Skeletal muscle cell (primary cell): ENCODE results near the gene ATXN7.

Experiments used
- DNase-seq: peaks from one replicate; pipeline ENCODE4 v3.0.0-alpha.2; 2010; ENCODE audit warnings: low read depth
- H3K4me3 ChIP-seq: 2 replicates; pipeline ENCODE4 v1.5.1; 2011; ENCODE audit warnings: low read depth, mild to moderate bottlenecking, control low read depth, low read length, moderate library complexity

The ATXN7 gene

GRCh38 chr3:63900010-63900409 is 36.3 kb downstream of the ATXN7 start:
- DNase-seq, result no peak
- H3K4me3 ChIP-seq, result no peak overlapping the region

- no peak overlapping the region for H3K4me3 ChIP-seq
- DNase-seq, result no peak
Observed at GRCh38 chr3:63900459-63900858, 36.8 kb downstream of the ATXN7 start.

- DNase-seq, result no peak
- H3K4me3 ChIP-seq, result no peak overlapping the region
Observed at GRCh38 chr3:63905731-63906620, 42.3 kb downstream of the ATXN7 start.

- DNase-seq, result no peak
- no peak overlapping the region for H3K4me3 ChIP-seq
Observed at GRCh38 chr3:63908081-63908736, 44.5 kb downstream of the ATXN7 start.

DNA sequence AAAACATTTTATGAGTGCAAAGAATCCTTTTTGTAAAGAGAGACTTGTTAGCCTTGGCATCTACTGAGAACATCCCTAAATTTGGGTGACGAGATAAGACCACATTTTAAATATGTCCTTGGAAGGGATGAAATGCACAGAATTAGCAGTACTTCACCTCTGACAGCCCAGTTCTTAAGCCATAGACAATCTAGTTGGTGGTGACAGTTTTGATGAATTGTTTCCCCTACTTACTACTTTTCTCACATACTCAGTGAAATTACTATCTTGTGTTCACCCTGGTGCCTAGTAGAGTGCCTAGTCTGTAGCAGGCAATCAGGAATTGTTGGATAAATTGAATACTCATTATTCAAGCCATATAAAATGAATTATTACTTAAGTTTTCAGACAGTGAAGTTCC is 45.1 kb downstream of the ATXN7 start:
- DNase-seq, result no peak
- no peak overlapping the region for H3K4me3 ChIP-seq

DNA sequence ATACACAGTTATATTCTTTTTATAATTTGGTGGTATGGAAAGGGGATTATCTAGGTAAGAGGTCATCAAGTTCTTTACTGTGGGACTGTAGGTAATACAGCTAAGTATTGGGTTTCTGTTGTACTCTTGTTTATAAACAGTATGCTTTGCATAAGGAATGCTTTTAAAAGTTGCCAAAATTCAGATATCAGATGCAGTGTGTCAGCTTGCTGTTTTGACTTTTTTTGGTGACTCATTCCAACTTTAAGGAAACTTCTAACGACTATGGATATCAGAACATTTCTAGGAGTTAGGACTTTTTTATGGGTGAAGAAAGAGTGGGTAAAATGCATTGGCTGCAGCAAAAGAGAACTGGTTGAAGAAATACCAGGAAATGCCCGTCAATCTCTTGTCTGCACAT is 45.8 kb downstream of the ATXN7 start:
- no peak overlapping the region for H3K4me3 ChIP-seq
- DNase-seq, result no peak

- H3K4me3 ChIP-seq, result no peak overlapping the region
- no peak for DNase-seq
Observed at GRCh38 chr3:63910001-63910400, 46.3 kb downstream of the ATXN7 start.

GRCh38 chr3:63910891-63911290 is 47.2 kb downstream of the ATXN7 start:
- peak overlapping the region; percentile 61 for H3K4me3 ChIP-seq
- DNase-seq, result no peak

GRCh38 chr3:63911509-63911872 is 47.8 kb downstream of the ATXN7 start:
- peak overlapping the region; percentile 61 for H3K4me3 ChIP-seq
- DNase-seq, result no peak

DNA sequence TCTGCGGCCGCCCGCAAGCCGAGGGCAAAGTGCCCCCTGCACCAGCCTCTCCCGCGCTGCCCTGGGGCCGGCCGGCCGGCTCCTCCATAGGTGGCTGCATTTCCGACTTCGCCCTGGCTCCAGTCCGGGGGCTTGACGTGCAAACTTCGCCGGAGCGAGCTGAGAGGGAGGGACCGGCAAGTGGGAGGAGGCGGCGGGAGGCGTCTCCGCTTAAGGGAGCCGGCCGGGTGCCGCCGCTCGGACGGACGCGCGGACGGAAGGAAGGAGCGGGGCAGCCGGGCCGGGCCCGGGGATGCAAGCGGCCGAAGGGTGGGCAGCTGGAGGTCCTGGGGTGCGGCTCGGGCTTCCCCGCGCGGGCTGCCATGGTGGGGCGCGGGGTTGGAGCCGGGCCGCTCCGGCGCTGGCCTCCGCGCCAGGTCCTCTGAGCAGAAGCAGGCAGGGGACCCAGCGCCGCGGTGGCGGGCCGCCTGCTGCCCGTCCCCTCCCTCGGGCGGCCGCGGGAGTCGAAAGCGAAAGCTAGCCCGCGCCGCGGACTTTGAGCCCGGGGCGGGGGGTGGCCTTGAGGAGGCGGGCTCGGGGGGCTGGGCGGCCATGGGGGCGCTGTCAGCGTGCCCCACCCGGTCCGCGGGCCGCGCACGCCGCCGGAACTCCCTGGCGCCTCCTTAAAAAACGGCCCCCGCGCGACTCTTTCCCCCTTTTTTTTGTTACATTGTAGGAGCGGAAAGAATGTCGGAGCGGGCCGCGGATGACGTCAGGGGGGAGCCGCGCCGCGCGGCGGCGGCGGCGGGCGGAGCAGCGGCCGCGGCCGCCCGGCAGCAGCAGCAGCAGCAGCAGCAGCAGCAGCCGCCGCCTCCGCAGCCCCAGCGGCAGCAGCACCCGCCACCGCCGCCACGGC is 48.5 kb downstream of the ATXN7 start, which contains the start of gene SCAANT1:
Gene SCAANT1 (minus strand): TSS at position 511 of the 895 bp plus-strand sequence.
- DNase-seq, result peak; percentile 74
- peak within 1 kb of the TSS; percentile 61 for H3K4me3 ChIP-seq

- peak; percentile 25 for DNase-seq
- peak overlapping the region; percentile 61 for H3K4me3 ChIP-seq
Observed at GRCh38 chr3:63912768-63913588, 49.3 kb downstream of the ATXN7 start.

DNA sequence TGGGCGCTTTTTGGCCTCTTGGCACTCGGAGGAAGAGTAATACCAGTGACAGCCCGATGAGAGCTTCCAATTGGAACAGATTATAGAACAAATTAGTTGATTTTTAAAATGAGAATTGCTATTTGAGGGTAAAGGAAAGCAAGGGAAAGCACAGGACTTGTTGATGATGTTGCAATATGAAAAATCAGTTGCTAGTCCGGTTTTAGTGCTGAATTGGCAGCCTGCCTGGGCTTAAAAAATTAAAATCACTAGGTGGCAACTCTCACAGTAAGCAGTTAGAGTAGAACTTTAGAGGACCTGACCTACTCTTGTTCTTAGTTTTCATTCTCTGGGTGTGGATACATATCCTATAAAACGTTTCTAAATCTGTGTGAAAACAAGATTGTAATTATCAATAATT is 50.6 kb downstream of the ATXN7 start:
- H3K4me3 ChIP-seq, result no peak overlapping the region
- DNase-seq, result no peak

DNA sequence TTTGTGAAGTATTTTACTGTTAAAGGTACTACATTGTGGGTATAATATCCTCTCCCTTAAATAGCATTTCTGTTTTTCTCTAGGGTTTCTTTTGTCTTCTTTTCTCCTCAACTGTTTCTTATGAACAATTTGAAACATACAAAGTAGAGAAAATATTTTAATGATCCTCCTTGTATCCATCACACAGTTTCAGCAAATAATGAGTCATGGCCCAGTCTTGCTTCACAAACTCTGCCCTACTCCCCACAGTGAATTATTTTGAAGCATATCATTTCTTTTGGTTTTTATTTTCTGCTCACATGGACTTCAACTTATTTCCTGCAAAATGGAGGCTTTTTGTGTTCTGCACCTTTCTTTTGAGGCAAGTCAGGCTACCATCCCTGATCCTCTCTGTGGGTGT is 54.7 kb downstream of the ATXN7 start:
- H3K4me3 ChIP-seq, result no peak overlapping the region
- DNase-seq, result no peak

GRCh38 chr3:63920001-63920400 is 56.3 kb downstream of the ATXN7 start:
- H3K4me3 ChIP-seq, result no peak overlapping the region
- no peak for DNase-seq

DNA sequence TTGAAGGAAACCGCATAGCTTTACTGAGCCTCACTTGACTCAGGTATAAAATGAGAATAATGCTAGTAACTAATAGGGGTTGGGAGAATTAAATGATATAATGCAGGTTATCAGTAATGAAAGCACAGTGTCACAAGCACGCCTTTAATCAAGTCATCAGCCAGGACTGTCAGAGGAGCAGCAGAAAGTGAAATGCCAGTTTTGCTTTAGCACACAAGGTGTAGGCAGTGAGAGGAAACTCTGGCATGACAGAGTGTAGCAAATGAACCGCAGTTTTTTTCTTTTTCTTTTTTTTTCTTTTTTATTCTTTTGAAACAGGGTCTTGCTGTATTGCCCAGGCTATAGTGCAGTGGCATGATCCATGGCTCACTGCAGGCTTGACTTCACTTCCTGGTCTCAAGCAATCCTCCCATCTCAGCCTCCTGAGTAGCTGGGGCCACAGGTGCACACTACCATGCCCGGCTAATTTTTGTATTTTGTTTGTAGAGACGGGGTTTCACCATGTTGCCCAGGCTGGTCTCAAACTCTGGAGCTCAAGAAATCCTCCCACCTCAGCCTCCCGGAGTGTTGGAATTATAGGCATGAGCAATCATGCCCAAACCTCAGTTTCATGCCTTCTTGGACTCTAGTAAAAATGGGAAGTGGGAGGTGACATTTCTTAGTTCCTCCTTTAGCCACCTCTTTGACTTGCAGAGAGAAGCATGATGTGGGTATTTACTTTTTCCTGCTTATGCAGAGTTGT is 58.2 kb downstream of the ATXN7 start:
- DNase-seq, result no peak
- H3K4me3 ChIP-seq, result no peak overlapping the region

DNA sequence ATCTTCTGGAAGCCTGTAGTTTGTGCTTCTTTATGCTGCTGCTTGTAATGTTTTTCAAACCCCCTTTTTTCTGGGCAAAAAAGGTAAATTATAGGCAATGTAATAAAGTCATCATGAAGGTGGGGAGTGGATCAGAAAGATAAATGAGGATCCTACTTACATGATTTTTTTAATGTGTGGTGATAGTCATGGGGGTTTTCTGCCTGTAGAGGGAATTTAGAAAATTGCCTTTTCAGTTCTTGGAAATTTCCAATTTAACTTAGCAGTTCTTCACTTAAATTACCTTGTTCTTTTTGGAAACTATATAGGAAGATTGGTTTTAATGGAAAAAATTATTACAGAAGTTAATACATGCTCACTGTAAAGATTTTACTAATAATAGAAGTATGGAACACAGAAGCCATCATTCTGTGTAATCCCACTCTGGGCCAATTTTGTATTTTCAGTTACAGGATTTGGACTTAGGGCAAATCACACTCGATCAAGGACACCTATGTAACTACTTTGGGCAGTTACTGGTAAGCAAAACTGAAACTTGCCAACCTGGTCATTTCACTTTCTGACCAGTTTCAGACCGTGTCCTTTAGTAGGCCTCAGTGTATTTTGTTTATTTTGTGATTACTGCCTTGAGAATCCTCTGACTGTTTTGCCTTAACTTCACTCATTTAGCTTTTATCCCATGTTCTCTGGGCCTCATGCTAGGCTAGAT is 59.0 kb downstream of the ATXN7 start:
- DNase-seq, result no peak
- H3K4me3 ChIP-seq, result no peak overlapping the region

GRCh38 chr3:63926309-63926708 is 62.6 kb downstream of the ATXN7 start:
- no peak overlapping the region for H3K4me3 ChIP-seq
- DNase-seq, result no peak
